Gastrocnemius medialis (tissue), 4 donors: ENCODE data around the gene WDR82.

ENCODE experiments used
- CTCF ChIP-seq, 5 experiments: fragments of 450-650 bp in 3 of 5; fragments of 200-600 bp in 2 of 5; sonication (generic) in 2 of 5; IDR thresholded peaks in 4 of 5; conservative IDR thresholded peaks in 1 of 5; 1 replicate in 4 of 5; 2 replicates in 1 of 5; pipeline ENCODE4 v1.5.1; 2016 to 2019; ENCODE audit warnings: antibody characterized with exemption in 5 of 5, mild to moderate bottlenecking in 3 of 5, moderate library complexity in 3 of 5
- POLR2A ChIP-seq, 2 donors: fragments of 450-650 bp; IDR thresholded peaks; one replicate each; pipeline ENCODE4 v1.6.1; 2017; ENCODE audit warnings: antibody characterized with exemption in 2 of 2, mild to moderate bottlenecking in 2 of 2, moderate library complexity in 2 of 2

- TF ChIP-seq POLR2A (IDR thresholded peaks at IDR 0.05) (no peak), CTCF (IDR thresholded peaks at IDR 0.05 in 4 of 5, conservative IDR thresholded peaks at IDR 0.05 in 1 of 5) (no peak)
Measured at GRCh38 chr3:52306978-52307377, 28.5 kb upstream of the WDR82 start.
